AG09319 (cell line): ENCODE data around the gene FAM168B.

Experiments used
- DNase-seq: peaks from one replicate; pipeline ENCODE4 v3.0.0-alpha.2; 2010; ENCODE audit warnings: low read depth; ENCODE audit errors: extremely low read depth
- CTCF ChIP-seq: IDR thresholded peaks from 2 replicates; pipeline ENCODE4 v1.5.1; 2011; ENCODE audit warnings: low read depth, mild to moderate bottlenecking, inconsistent platforms, low read length, moderate library complexity

The FAM168B gene

GRCh38 chr2:131023758-131024157 is 69.5 kb downstream of the FAM168B start:
- no peak for TF ChIP-seq CTCF
- no peak for DNase-seq

DNA sequence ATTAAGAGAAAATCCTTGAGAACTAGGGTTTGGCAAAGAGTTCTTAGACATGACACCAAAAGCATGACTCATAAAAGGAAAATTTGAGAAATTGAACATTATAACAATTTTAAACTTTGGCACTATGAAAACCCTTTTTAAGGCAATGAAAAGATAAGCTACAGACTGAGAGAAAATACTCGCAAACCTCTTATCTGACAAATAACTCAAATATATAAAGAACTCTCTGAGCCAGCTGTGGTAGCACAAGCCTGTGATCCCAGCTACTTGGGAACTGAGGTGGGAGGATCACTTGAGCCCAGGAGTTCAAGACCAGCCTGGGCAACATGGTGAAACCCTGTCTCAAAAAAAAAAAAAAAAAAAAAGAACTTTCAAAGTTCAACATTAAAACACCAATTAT is 70.5 kb downstream of the FAM168B start:
- TF ChIP-seq CTCF: no peak
- no peak for DNase-seq

DNA sequence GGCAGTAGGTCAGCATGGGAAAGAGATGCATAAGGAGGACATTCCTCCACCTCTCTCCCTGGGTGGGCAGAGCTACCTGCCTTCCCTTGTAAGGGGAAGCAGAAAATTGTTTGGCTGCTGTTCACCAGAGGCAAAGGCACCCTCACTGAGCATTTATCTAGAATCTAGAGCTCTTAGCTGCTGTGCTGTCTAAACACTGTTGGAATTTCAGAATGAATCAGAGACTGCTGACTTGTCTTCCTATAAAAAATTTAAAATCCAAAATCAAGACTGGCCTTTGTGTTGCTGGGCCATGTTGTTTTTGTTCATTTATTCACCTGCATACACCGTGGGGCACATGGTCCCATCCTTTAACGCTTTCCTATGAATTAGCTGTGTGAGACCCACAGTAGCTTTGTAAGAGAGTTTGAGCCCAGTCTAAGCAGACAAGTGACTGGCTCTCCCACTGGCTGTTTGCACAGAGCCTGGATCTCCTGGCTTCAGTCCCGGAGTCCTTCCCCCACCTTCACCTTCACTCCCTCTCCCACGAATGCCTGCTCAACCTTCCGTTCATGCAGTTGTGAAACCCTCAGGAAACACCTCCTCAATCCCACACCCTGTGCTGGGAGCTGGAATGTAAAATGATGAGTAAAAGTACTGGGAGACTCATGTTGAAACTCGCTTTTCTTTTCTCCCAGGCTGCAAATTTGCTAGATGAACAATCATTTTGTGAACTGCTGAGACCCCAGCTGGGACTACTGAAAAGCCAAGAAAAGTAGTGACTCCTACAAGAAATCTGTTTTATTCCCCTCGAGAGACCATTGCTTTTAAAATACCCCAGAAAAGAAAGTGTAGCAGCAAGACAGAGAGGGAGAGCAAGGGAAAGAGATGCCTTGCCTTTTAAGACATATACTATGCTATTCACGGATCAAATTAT is 76.2 kb downstream of the FAM168B start:
- no peak for TF ChIP-seq CTCF
- DNase-seq: no peak

DNA sequence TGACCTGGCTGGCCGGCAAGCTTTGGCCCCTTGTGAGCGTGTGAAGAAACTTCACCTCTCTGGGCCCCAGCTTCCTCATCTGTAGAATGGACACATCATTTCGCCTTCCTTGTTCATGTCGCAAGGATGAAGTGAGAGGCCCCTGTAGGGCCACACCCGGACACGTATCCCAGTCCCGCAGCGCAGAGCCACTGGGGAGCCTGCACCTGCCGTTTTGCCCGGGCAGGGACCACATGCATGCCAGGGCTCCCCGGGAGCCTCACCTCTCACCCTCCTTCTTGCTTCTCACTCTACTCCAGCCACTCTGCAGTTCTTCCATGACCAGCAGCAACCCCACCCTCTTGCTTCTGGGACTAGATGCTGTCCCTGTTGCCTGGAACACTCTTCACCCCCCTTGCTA is 77.5 kb downstream of the FAM168B start:
- no peak for DNase-seq
- TF ChIP-seq CTCF: no peak

DNA sequence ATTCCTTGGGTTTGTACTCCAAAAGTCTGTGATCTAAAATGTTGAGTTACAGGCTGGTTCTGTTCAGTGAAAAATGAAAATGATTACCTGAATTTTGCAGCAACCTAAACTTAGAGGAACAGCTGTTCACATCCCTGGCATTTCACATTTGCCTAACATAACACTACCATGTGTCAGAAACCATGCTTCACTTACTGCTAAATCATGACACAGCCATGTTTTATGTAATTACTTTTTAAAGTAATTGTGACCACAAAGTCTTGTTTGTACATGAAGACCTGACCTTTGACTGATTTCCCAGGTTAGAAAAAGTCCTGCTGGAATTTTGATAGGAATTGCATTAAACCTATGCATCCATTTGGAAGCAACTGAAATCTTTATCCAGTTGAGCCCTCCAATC is 79.1 kb downstream of the FAM168B start:
- no peak for TF ChIP-seq CTCF
- DNase-seq: no peak

- no peak for TF ChIP-seq CTCF
- no peak for DNase-seq
Observed at GRCh38 chr2:131011486-131011885, 81.8 kb downstream of the FAM168B start.

- no peak for DNase-seq
- no peak for TF ChIP-seq CTCF
Observed at GRCh38 chr2:131010566-131010965, 82.7 kb downstream of the FAM168B start.
